Loucy (cell line): ENCODE results near the gene ABCA1.

Source experiments
- EZH2phosphoT487 ChIP-seq: fragments of 200-600 bp; IDR thresholded peaks from 2 replicates; pipeline ENCODE4 v1.6.1; 2018; ENCODE audit warnings: antibody characterized with exemption, mild to moderate bottlenecking, moderate library complexity, borderline replicate concordance
- TF ChIP-seq, protein P1 (sequence below): fragments of 200-600 bp; sonication (generic); conservative IDR thresholded peaks from 2 replicates; pipeline ENCODE4 v1.5.1; 2014; ENCODE audit warnings: mild to moderate bottlenecking, antibody characterized with exemption, low read length

DNA sequence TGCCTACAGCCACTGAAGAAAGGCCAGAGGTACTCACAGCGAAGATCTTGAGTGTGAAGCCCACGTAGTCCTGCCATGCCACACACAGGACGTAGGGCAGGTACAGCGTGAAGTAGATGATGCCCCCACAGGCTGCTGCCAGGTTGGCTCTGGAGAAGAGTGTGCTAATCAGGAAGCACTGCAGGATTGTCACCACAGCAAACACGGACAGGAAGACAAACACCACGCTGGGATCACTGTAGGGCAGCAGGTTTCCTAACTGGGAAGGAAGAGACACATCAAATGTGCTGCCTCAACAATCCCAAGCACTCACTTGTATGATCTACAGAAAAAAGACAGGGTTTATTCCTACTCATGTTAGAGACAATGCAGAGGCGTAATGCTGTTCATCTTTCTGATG, 101.0 kb downstream of the ABCA1 start:
- TF ChIP-seq, protein P1, sequence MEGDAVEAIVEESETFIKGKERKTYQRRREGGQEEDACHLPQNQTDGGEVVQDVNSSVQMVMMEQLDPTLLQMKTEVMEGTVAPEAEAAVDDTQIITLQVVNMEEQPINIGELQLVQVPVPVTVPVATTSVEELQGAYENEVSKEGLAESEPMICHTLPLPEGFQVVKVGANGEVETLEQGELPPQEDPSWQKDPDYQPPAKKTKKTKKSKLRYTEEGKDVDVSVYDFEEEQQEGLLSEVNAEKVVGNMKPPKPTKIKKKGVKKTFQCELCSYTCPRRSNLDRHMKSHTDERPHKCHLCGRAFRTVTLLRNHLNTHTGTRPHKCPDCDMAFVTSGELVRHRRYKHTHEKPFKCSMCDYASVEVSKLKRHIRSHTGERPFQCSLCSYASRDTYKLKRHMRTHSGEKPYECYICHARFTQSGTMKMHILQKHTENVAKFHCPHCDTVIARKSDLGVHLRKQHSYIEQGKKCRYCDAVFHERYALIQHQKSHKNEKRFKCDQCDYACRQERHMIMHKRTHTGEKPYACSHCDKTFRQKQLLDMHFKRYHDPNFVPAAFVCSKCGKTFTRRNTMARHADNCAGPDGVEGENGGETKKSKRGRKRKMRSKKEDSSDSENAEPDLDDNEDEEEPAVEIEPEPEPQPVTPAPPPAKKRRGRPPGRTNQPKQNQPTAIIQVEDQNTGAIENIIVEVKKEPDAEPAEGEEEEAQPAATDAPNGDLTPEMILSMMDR = no peak
- no peak for TF ChIP-seq EZH2phosphoT487
